Measurements from ENCODE around the gene ME2. TPM values are rescaled to one million over a fixed set of nuclear protein-coding genes. Genes with fewer than 3 reads are reported as not detected.

ME2 gene
- total RNA-seq, 1 experiment from 2014 or later, result 49.4 TPM

GRCh38 chr18:50967714-50968661 lies 89.1 kb downstream of the ME2 start, which contains the start of gene ELAC1:
ELAC1 (plus strand) TSS chr18:50968040; CDS start chr18:50974405, 6,365 bp downstream.
- Histone ChIP-seq H2BK20ac (ENCODE audit: low read depth, low read length, poor library complexity, severe bottlenecking) (no peak within 1 kb of the TSS), H3K23me2 (ENCODE audit: insufficient read length, low read depth, low read length, poor library complexity, severe bottlenecking) (peaks cover 10% of the 10 kb centered on the region), H3K9ac (ENCODE audit: extremely low read depth, insufficient read length, low read length) (peak within 1 kb of the TSS; percentile 89), H3K79me2 (ENCODE audit: insufficient read depth, low read length) (no peaks in the 10 kb centered on the region), H3K4ac (ENCODE audit: low read depth, low read length) (no peak within 1 kb of the TSS), H3K9me3 (ENCODE audit: control insufficient read depth, low read depth, low read length) (peaks cover 7% of the 10 kb centered on the region), H4K5ac (ENCODE audit: insufficient read length, low read depth, low read length) (no peak within 1 kb of the TSS), H4K20me1 (ENCODE audit: control insufficient read depth, insufficient read depth, insufficient read length) (no peaks in the 10 kb centered on the region), H2BK120ac (ENCODE audit: low read depth, low read length, poor library complexity, severe bottlenecking) (no peak within 1 kb of the TSS), H2BK12ac (ENCODE audit: insufficient read length, low read depth, low read length) (no peak within 1 kb of the TSS), H2BK5ac (ENCODE audit: insufficient read length, low read length) (no peak within 1 kb of the TSS), H3K18ac (ENCODE audit: insufficient read length, low read depth, low read length) (peak within 1 kb of the TSS; percentile 88), H3K14ac (ENCODE audit: insufficient read depth, low read length) (peak within 1 kb of the TSS; percentile 93), H3K27ac (ENCODE audit: insufficient read length, low read depth, low read length) (no peak within 1 kb of the TSS), H3K56ac (ENCODE audit: insufficient read length, low read depth, low read length) (no peak within 1 kb of the TSS), H4K91ac (ENCODE audit: insufficient read length, low read depth, low read length) (no peak within 1 kb of the TSS), H2BK15ac (ENCODE audit: low read depth, low read length) (no peak within 1 kb of the TSS), H3K4me1 (ENCODE audit: insufficient read depth, low read length) (peaks cover 2% of the 10 kb centered on the region; the same call in 1 of the 2 replicates), H3K27me3 (ENCODE audit: insufficient read depth, low read length) (no peaks in the 10 kb centered on the region), H3K23ac (ENCODE audit: insufficient read length, low read depth, low read length) (no peak within 1 kb of the TSS), H4K8ac (replicated peaks; ENCODE audit: insufficient read length, low read depth, low read length) (no peak within 1 kb of the TSS), H3K4me2 (ENCODE audit: insufficient read depth, insufficient read length, low read length) (peak within 1 kb of the TSS; percentile 71), H2AFZ (ENCODE audit: low read length) (peak within 1 kb of the TSS; percentile 24), H3T11ph (ENCODE audit: low read length) (no peak within 1 kb of the TSS), H3K79me1 (ENCODE audit: insufficient read depth, low read depth, low read length, poor library complexity, severe bottlenecking) (no peaks in the 10 kb centered on the region), H2AK5ac (ENCODE audit: insufficient read length, low read length) (no peak within 1 kb of the TSS)
- DNase-seq, result peak; percentile 70
- Mint-ChIP-seq H3K27ac (peak within 1 kb of the TSS; percentile 51 to 96 (median 94); a peak in 5 of 7 replicates), H3K27me3 (ENCODE audit: low read depth) (no peaks in the 10 kb centered on the region; the same call in 1 of the 2 replicates), H3K4me1 (peaks cover 23 to 25% of the 10 kb centered on the region in 2 experiments), H3K9me3 (peaks cover 18 to 23% of the 10 kb centered on the region in 2 experiments), H3K4me3 (peak within 1 kb of the TSS; percentile 88 to 93), H3K36me3 (ENCODE audit: insufficient read depth in 1 of 3, low read depth in 3 of 3) (peaks cover 8 to 16% (median 10%) of the 10 kb centered on the region in 3 experiments; a peak in 6 of 7 replicates)
- TF ChIP-seq CTCF (conservative IDR thresholded peaks at IDR 0.05), result 0 out of 3 replicates have a peak, but pooled peaks have one; percentile 10
- WGBS (ENCODE audit: extremely low coverage, insufficient read length, low lambda C conversion rate), result no CpG with 5 or more reads among the region's 84 CpGs

Measured in H9 (cell line).